SIG-M5 treated with dmso at 0.1 percent for 504 hours (cell line): ENCODE measurements around the gene CSF2.

Source experiments
- DNase-seq: peaks from one replicate; lab custom pipeline; 2025; ENCODE audit not compliant: unreplicated experiment; lab: John Stamatoyannopoulos, UW

The CSF2 gene

GRCh38 chr5:132054697-132055440 is 18.7 kb upstream of the CSF2 start:
- DNase-seq, result no peak

- no peak for DNase-seq
These were observed 18.2 kb upstream of the CSF2 start for GRCh38 chr5:132055441-132055807.

DNA sequence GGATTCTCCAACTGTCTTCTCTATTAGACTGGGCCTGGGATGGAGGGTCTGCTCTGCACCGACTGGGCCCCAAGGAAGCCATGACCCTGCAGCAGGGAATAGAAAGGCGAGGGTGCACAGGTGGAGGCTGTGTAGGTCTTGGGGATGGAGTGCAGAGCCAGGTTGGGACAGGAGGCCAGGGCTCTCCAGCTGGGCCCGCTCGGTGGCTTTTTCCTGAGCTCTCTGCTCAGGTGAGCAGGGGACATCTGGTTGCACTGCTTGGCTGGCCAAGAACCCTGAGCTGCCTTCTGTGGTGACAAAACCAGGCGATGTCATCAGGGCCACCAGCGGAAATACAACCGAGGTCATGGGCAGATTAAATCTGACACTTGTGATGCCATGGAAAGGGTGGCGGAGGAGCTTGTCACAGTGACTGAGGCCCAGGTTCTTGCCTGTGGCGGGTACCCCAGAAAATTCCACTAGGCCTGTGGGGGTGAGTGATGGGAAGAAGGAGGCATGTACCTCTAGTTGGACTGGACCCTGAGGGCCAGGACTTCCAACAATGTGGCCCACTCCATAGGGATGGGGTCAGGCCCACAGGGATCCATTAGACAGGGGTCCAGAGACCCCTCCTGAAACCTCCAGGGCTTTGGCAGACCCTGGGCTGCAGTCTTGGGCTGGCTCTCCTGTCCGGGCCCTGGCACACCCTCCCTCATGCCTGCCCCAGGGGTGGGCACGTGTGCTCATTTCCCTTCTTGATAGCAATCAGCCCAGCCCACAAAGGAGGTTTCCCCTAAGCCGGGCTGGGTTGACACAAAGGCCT is 17.6 kb upstream of the CSF2 start:
- no peak for DNase-seq

GRCh38 chr5:132056610-132057497 is 16.7 kb upstream of the CSF2 start:
- peak; percentile 3 for DNase-seq

DNA sequence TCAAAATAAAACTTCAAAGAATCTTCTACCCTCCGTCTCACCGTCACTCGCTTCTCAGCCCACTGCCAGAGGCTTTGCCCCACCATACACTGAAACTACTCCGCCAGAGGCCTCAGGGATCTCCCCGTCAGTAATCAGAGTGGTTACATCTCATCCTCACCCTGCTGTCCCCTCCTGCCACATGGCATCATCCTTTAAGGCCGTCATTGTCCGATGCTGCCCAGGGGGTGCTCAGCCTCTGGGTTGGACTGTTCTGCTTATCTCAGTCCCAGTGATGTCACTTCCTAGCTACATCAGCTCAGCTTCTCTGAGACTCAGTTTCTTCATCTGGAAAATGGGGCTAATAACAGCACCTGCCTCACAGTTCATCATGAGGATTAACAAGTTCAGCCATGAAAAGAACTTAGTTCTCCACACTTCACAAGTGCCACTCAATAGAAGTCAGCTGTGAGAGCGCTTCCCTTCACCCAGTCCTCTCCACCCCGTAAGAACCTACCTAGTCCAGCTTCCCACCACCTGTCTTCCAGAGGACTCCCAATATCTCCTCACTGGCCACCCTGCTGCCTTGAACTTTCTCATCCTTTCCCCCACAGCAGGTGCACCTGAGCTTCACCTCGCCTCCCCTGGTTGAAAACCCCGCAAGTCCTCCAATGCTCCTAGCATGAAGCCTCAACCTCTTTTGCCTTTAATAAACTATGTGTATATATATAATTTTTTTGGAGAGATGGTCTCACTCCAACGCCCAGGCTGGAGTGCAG is 15.9 kb upstream of the CSF2 start:
- no peak for DNase-seq

- no peak for DNase-seq
These were observed 14.9 kb upstream of the CSF2 start for GRCh38 chr5:132058646-132059042.

DNA sequence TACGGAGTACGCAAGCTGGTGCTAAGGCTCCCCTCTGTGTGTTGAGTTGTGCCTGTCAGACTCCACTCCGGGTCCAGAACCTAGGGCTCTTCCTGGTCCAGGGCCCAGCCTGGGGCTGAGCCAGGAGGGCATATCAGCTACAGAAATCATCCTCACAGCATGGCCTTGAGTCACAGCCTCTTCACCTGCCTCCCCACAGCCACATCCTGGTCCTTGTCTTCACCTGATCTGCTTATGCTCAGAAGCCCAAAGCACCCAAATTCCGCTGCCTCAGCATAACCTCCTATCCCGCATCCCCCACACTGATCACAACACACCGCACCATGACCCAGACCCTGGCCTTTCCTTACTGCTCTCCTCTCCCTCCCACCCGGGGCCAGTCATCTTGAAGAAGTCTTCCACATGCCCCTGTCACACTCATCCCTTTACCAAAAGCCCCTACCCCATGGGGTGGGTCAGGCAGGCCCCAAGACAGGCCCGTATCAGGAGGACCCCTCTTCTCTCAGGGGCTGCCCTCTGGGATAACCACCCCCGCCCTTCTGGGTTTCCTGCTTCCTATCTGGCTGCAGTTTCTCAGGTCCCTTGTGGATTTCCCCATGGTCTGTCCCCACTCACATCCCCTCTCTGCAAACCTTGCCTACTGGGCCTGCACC is 14.4 kb upstream of the CSF2 start:
- no peak for DNase-seq

DNA sequence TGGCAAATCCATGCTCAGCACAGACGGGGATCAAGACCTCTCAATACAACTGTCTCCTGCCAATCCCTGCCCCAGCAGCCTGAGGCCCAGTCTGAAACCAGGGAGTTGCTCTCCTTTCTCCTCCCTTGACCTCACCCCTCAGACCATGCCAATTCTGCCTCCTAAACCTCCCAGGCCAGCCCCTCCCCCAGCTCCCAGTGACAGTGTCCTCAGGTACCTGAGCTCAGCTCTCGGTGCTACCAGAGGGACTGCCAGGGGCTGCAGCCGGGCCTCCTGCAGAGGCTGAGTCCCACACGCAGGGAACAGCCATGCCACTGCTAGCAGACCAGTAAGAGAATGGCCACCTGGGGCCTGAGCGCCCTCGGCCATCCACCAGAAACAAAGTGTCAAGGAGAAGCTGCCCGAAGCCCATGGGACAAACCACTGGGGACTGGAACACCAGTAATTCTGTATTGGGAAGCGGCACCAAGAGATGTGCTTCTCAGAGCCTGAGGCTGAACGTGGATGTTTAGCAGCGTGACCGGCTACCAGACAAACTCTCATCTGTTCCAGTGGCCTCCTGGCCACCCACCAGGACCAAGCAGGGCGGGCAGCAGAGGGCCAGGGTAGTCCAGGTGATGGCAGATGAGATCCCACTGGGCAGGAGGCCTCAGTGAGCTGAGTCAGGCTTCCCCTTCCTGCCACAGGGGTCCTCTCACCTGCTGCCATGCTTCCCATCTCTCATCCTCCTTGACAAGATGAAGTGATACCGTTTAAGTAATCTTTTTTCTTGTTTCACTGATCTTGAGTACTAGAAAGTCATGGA is 13.7 kb upstream of the CSF2 start:
- no peak for DNase-seq

- no peak for DNase-seq
These were observed 13.0 kb upstream of the CSF2 start, which contains the start of gene IL3 for GRCh38 chr5:132060501-132061161. IL3 (plus strand) TSS chr5:132060655; CDS start chr5:132060707, 52 bp downstream.

- DNase-seq, result peak; percentile 79
These were observed 10.3 kb upstream of the CSF2 start for GRCh38 chr5:132063090-132063911.

DNA sequence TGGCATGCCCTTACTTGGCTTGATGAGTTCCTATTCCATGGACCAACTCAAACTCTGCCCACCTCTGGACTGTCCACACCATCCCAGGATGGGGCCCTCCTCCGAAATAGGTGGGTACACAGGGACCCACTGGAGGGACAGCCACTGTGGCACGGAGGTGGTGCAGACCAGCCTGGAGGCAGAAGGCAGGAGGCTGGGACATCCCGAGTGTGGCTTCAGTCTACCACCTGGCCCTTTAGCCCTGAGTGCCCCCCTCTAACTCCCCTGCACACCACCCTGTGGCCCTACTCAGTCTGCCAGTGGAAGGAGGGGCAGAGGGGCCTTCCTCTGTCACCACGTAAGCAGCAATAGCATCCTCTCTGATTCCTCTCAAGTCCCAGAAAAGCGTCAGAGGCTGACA is 9.4 kb upstream of the CSF2 start:
- DNase-seq, result no peak

- peak; percentile 77 for DNase-seq
These were observed 8.8 kb upstream of the CSF2 start for GRCh38 chr5:132064738-132065331.

GRCh38 chr5:132065351-132065937 is 8.1 kb upstream of the CSF2 start:
- DNase-seq, result peak; percentile 55

GRCh38 chr5:132065951-132066701 is 7.5 kb upstream of the CSF2 start:
- DNase-seq, result no peak

DNA sequence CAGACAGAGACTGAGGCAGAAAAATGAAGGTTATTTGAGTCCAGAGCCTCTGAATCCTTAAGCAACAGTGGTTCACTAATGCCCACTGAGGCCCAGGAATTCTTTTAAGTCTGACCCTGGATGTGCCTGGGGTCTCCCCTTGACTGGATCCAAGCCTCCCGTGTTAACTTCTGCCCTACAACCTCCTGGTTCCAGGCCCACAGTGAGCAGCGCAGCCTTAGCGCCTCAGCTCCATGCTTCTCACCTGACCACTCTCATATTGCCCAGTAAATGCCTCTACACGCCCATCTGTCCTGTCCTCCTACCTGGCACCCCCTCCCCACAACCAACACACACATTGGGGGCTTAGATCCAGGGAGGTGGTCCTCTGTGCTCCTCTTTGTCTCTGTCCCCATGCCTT is 6.7 kb upstream of the CSF2 start:
- DNase-seq, result no peak

DNA sequence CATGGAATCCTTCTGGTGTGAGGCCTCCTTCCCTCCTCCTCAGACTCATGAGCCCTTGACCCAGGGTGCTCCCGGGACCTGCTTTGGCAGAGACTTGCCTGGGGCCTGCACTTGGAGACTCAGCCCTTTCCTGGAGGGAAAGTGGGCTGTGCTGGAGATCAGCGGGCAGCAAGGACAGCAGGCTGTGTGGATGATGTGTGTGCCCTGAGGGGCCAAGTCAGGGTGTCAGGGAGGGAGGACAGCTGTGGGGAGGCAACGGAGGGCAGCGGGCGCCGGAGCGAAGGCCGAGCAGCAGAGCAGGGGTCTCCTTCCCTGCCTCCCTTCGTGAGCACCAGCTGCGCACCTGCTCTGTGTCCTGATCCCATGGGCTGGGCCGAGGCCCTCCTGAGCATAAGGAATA is 6.1 kb upstream of the CSF2 start:
- DNase-seq, result no peak
